K562 (cell line): Measurements from ENCODE around the gene CLCNKA. TPM values are rescaled to one million over a fixed set of nuclear protein-coding genes. Genes with fewer than 3 reads are reported as not detected.

Experiments
- ATF1 ChIP-seq, 2 experiments: fragments of 450-650 bp in 1 of 2; IDR thresholded peaks; 2 replicates each; pipeline ENCODE4 v1.6.1; 2016; ENCODE audit warnings: missing compliant biosample characterization in 1 of 2, missing genetic modification characterization in 1 of 2
- DACH1 ChIP-seq: fragments of 450-650 bp; IDR thresholded peaks from 2 replicates; pipeline ENCODE4 v1.6.1; 2018; ENCODE audit not compliant: partially characterized antibody
- HNRNPLL ChIP-seq: fragments of 200-400 bp; formaldehyde crosslinking; IDR thresholded peaks from 2 replicates; pipeline ENCODE4 v1.6.1; 2017; ENCODE audit warnings: low read length, low read depth, mild to moderate bottlenecking; ENCODE audit not compliant: poor library complexity, severe bottlenecking
- L3MBTL2 ChIP-seq: fragments of 450-650 bp; IDR thresholded peaks from 2 replicates; pipeline ENCODE4 v1.6.1; 2016; ENCODE audit warnings: mild to moderate bottlenecking, moderate library complexity
- MIER1 ChIP-seq: fragments of 450-650 bp; IDR thresholded peaks from 2 replicates; pipeline ENCODE4 v1.6.1; 2016; ENCODE audit warnings: antibody characterized with exemption, mild to moderate bottlenecking, low read depth
- ZEB2 ChIP-seq: fragments of 450-650 bp; IDR thresholded peaks from 2 replicates; pipeline ENCODE4 v1.6.1; 2016
- ZKSCAN1 ChIP-seq: fragments of 150-350 bp; IDR thresholded peaks from 2 replicates; pipeline ENCODE4 v1.6.1; 2016; ENCODE audit warnings: low read depth, low read length
- ZKSCAN8 ChIP-seq: fragments of 200-800 bp; sonication (Bioruptor generic); IDR thresholded peaks from 2 replicates; pipeline ENCODE4 v1.6.1; 2016; ENCODE audit warnings: missing genetic modification characterization, missing compliant biosample characterization
- ZNF263 ChIP-seq: sonication (generic); formaldehyde crosslinking; IDR thresholded peaks from 2 replicates; pipeline ENCODE4 v1.8.0; 2022; ENCODE audit warnings: mild to moderate bottlenecking, missing genetic modification reagents, borderline replicate concordance
- ZNF316 ChIP-seq: fragments of 450-650 bp; IDR thresholded peaks from 2 replicates; pipeline ENCODE4 v1.6.1; 2016
- ZNF589 ChIP-seq: fragments of 200-800 bp; sonication (Bioruptor generic); IDR thresholded peaks from 2 replicates; pipeline ENCODE4 v1.6.1; 2016; ENCODE audit warnings: low read depth, missing genetic modification characterization, missing compliant biosample characterization
- polyA plus RNA-seq, 8 experiments: library from polyadenylated mRNA; depleted of rRNA in 4 of 8; stranded (reverse) in 5 of 8; unstranded in 3 of 8; fragments of >200 nt; fragmentation: Nextera tagmentation in 2 of 8; fragmentation: Illumina TruSeq in 1 of 8; extraction: Ambion mirVana in 2 of 8; extraction: Trizol in 1 of 8; gene quantifications; 2 replicates each; pipeline versions ENCODE4 v1.2.1 to v1.2.3, GENCODE V29; 2011 to 2014; ENCODE audit warnings: inconsistent platforms in 1 of 8, missing spikeins in 1 of 8
- total RNA-seq, 7 experiments: library from RNA; depleted of rRNA in 6 of 7; stranded (reverse); fragments of >200 nt in 6 of 7; fragmentation: Illumina TruSeq in 2 of 7; extraction: Trizol in 2 of 7; gene quantifications; 2 replicates each; pipeline versions ENCODE4 v1.2.1 to v1.2.3, GENCODE V29; 2011 to 2021; ENCODE audit warnings: low replicate concordance in 1 of 7
- TF ChIP-seq, protein P1 (sequence below), 3 experiments: fragments of 200-800 bp in 1 of 3; fragments of 250-450 bp in 1 of 3; fragments of 450-650 bp in 1 of 3; sonication (Bioruptor Pico) in 1 of 3; sonication (Bioruptor generic) in 1 of 3; formaldehyde crosslinking in 1 of 3; IDR thresholded peaks; 2 replicates each; pipeline versions ENCODE4 v1.6.1 to v1.8.0; 2016 to 2022; ENCODE audit warnings: mild to moderate bottlenecking in 2 of 3, missing genetic modification characterization in 2 of 3, missing compliant biosample characterization in 1 of 3, moderate library complexity in 1 of 3
- TF ChIP-seq, protein P2 (sequence below): fragments of 450-650 bp; IDR thresholded peaks from 2 replicates; pipeline ENCODE4 v1.6.1; 2018; ENCODE audit not compliant: partially characterized antibody
- TF ChIP-seq, protein P3 (sequence below): fragments of 450-650 bp; formaldehyde crosslinking; IDR thresholded peaks from 2 replicates; pipeline ENCODE4 v1.4.0; 2022; ENCODE audit warnings: mild to moderate bottlenecking, moderate library complexity
- TF ChIP-seq, protein P4 (sequence below): sonication (generic); formaldehyde crosslinking; IDR thresholded peaks from 2 replicates; pipeline ENCODE4 v1.8.0; 2022; ENCODE audit warnings: missing genetic modification reagents, mild to moderate bottlenecking, moderate library complexity, borderline replicate concordance
- TF ChIP-seq, protein P5 (sequence below): sonication (generic); formaldehyde crosslinking; IDR thresholded peaks from 2 replicates; pipeline ENCODE4 v1.8.1; 2022; ENCODE audit warnings: missing genetic modification reagents

Gene CLCNKA
- total and polyA plus RNA-seq, 9 of the 15 experiments (the other 6 are each of a cell fraction or from before 2014, with no cell fraction given), result 0.03 to 0.37 (median 0.10) TPM; not detected in 3

DNA sequence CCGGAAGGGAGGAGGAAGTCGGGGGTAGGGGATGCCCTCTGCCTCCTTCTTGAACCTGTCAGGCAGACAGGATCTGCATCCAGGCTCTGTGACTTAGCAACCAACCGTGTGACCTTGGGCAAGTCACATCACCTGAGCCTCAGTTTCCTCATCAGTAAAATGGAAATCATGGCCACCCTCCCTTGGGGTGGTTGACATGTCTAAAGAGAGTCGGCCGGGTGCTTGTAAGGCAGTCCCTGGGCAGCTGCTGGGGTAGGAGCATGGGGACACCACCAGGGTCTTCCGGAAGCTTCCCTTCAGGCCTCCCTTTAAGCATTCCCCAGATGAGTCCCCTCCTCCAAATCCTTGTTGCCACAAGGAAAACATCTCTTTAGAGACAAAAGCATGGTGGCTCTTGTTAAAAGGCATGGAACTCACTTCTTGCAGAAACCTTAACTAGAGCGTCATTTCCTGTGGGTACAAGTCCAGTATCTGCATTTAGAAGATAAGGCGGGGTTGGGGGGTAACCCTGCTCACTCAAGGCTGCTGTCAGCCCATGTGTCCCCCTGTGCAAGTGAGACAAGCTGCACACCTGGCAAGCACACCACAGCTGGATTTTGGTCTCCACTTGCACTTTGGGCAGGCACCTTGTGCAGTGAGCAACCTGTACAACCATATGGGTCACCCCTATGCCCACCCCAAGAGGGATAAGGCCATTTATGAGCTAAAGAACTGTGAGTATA is 32.1 kb downstream of the CLCNKA start (continued):
- TF ChIP-seq, protein P1, sequence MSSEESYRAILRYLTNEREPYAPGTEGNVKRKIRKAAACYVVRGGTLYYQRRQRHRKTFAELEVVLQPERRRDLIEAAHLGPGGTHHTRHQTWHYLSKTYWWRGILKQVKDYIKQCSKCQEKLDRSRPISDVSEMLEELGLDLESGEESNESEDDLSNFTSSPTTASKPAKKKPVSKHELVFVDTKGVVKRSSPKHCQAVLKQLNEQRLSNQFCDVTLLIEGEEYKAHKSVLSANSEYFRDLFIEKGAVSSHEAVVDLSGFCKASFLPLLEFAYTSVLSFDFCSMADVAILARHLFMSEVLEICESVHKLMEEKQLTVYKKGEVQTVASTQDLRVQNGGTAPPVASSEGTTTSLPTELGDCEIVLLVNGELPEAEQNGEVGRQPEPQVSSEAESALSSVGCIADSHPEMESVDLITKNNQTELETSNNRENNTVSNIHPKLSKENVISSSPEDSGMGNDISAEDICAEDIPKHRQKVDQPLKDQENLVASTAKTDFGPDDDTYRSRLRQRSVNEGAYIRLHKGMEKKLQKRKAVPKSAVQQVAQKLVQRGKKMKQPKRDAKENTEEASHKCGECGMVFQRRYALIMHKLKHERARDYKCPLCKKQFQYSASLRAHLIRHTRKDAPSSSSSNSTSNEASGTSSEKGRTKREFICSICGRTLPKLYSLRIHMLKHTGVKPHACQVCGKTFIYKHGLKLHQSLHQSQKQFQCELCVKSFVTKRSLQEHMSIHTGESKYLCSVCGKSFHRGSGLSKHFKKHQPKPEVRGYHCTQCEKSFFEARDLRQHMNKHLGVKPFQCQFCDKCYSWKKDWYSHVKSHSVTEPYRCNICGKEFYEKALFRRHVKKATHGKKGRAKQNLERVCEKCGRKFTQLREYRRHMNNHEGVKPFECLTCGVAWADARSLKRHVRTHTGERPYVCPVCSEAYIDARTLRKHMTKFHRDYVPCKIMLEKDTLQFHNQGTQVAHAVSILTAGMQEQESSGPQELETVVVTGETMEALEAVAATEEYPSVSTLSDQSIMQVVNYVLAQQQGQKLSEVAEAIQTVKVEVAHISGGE (CRISPR knock-in tag; IDR thresholded peaks at IDR 0.05), result peak in 1 of 3 experiments; percentile 66; a peak in 1 of 6 replicates
- TF ChIP-seq, protein P2, sequence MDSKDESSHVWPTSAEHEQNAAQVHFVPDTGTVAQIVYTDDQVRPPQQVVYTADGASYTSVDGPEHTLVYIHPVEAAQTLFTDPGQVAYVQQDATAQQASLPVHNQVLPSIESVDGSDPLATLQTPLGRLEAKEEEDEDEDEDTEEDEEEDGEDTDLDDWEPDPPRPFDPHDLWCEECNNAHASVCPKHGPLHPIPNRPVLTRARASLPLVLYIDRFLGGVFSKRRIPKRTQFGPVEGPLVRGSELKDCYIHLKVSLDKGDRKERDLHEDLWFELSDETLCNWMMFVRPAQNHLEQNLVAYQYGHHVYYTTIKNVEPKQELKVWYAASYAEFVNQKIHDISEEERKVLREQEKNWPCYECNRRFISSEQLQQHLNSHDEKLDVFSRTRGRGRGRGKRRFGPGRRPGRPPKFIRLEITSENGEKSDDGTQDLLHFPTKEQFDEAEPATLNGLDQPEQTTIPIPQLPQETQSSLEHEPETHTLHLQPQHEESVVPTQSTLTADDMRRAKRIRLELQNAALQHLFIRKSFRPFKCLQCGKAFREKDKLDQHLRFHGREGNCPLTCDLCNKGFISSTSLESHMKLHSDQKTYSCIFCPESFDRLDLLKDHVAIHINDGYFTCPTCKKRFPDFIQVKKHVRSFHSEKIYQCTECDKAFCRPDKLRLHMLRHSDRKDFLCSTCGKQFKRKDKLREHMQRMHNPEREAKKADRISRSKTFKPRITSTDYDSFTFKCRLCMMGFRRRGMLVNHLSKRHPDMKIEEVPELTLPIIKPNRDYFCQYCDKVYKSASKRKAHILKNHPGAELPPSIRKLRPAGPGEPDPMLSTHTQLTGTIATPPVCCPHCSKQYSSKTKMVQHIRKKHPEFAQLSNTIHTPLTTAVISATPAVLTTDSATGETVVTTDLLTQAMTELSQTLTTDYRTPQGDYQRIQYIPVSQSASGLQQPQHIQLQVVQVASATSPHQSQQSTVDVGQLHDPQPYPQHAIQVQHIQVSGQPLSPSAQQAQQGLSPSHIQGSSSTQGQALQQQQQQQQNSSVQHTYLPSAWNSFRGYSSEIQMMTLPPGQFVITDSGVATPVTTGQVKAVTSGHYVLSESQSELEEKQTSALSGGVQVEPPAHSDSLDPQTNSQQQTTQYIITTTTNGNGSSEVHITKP, result peak; percentile 61
- TF ChIP-seq, protein P3, sequence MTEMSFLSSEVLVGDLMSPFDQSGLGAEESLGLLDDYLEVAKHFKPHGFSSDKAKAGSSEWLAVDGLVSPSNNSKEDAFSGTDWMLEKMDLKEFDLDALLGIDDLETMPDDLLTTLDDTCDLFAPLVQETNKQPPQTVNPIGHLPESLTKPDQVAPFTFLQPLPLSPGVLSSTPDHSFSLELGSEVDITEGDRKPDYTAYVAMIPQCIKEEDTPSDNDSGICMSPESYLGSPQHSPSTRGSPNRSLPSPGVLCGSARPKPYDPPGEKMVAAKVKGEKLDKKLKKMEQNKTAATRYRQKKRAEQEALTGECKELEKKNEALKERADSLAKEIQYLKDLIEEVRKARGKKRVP (CRISPR knock-in tag), result no peak
- TF ChIP-seq ATF1 (CRISPR knock-in tag; IDR thresholded peaks at IDR 0.05), result no peak
- TF ChIP-seq ATF1 (tag; IDR thresholded peaks at IDR 0.05), result peak; percentile 71
- peak; percentile 67; the same call in 1 of the 2 replicates for TF ChIP-seq ZKSCAN8 (CRISPR knock-in tag)
- TF ChIP-seq ZNF316, result no peak
- peak; percentile 47; the same call in 1 of the 2 replicates for TF ChIP-seq L3MBTL2
- TF ChIP-seq DACH1, result peak; percentile 51
- TF ChIP-seq ZEB2, result peak; percentile 53; the same call in 1 of the 2 replicates
- 0 out of 2 replicates have a peak, but pooled peaks have one; percentile 23 for TF ChIP-seq MIER1
- TF ChIP-seq ZKSCAN1, result peak; percentile 44; the same call in 1 of the 2 replicates
- no peak for TF ChIP-seq ZNF263 (CRISPR knock-in tag)
- TF ChIP-seq, protein P4, sequence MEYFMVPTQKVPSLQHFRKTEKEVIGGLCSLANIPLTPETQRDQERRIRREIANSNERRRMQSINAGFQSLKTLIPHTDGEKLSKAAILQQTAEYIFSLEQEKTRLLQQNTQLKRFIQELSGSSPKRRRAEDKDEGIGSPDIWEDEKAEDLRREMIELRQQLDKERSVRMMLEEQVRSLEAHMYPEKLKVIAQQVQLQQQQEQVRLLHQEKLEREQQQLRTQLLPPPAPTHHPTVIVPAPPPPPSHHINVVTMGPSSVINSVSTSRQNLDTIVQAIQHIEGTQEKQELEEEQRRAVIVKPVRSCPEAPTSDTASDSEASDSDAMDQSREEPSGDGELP (CRISPR knock-in tag), result peak; percentile 81
- no peak for TF ChIP-seq HNRNPLL
- TF ChIP-seq ZNF589 (CRISPR knock-in tag), result peak; percentile 87
- TF ChIP-seq, protein P5, sequence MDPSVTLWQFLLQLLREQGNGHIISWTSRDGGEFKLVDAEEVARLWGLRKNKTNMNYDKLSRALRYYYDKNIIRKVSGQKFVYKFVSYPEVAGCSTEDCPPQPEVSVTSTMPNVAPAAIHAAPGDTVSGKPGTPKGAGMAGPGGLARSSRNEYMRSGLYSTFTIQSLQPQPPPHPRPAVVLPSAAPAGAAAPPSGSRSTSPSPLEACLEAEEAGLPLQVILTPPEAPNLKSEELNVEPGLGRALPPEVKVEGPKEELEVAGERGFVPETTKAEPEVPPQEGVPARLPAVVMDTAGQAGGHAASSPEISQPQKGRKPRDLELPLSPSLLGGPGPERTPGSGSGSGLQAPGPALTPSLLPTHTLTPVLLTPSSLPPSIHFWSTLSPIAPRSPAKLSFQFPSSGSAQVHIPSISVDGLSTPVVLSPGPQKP (CRISPR knock-in tag), result no peak
